Measurements from ENCODE around the gene C10orf143. TPM values are rescaled to one million over a fixed set of nuclear protein-coding genes. Genes with fewer than 3 reads are reported as not detected.

Gene C10orf143
- total and polyA plus RNA-seq, 2 of the 8 experiments (the other 6 are each of a cell fraction or from before 2014, with no cell fraction given) = 1.6 to 2.0 TPM

GRCh38 chr10:130049987-130050386 lies 60.6 kb downstream of the C10orf143 start (continued):
- TF ChIP-seq CHD7 (IDR thresholded peaks at IDR 0.05; ENCODE audit: insufficient replicate concordance, low read length) (no peak), EGR1 (IDR thresholded peaks at IDR 0.05; ENCODE audit: borderline replicate concordance, low read depth, low read length) (no peak), SP4 (IDR thresholded peaks at IDR 0.05; ENCODE audit: low read length) (no peak), MAFK (IDR thresholded peaks at IDR 0.05; ENCODE audit: low read depth, low read length) (no peak), KDM4A (IDR thresholded peaks at IDR 0.05; ENCODE audit: low read depth, low read length, severe bottlenecking) (no peak), TBP (IDR thresholded peaks at IDR 0.05; ENCODE audit: low read depth, low read length) (no peak), BRCA1 (IDR thresholded peaks at IDR 0.05; ENCODE audit: low read depth, low read length) (no peak), RXRA (IDR thresholded peaks at IDR 0.05; ENCODE audit: insufficient read depth, low read depth, low read length) (no peak), ATF2 (IDR thresholded peaks at IDR 0.05; ENCODE audit: low read length) (no peak), SIRT6 (IDR thresholded peaks at IDR 0.05; ENCODE audit: low read length) (no peak)

Data from H1 (cell line).